ENCODE measurements around the gene ZNF513.

- TF ChIP-seq CTCF (IDR thresholded peaks at IDR 0.05; ENCODE audit: low read depth, low read length) = no peak
- TF ChIP-seq EZH2phosphoT487 (IDR thresholded peaks at IDR 0.05; ENCODE audit: low read depth) = no peak
Measured at GRCh38 chr2:27336173-27336572, 44.4 kb downstream of the ZNF513 start.

Data from OCI-LY3 (cell line).